Vagina (tissue), 2 donors: Measurements from ENCODE around the gene KLK8.

Source experiments
- CTCF ChIP-seq, 3 experiments: fragments of 450-650 bp in 2 of 3; fragments of 200-600 bp in 1 of 3; sonication (generic) in 1 of 3; IDR thresholded peaks; one replicate each; pipeline ENCODE4 v1.5.1; 2017 to 2019; ENCODE audit warnings: antibody characterized with exemption in 3 of 3, mild to moderate bottlenecking in 2 of 3, moderate library complexity in 2 of 3
- POLR2A ChIP-seq, 2 donors: fragments of 450-650 bp; IDR thresholded peaks; one replicate each; pipeline ENCODE4 v1.6.1; 2017; ENCODE audit warnings: antibody characterized with exemption in 2 of 2, mild to moderate bottlenecking in 2 of 2, moderate library complexity in 2 of 2
- POLR2AphosphoS5 ChIP-seq, 2 donors: sonication (generic); formaldehyde crosslinking; IDR thresholded peaks; one replicate each; pipeline ENCODE4 v1.9.0; 2017; ENCODE audit warnings: antibody characterized with exemption in 2 of 2, mild to moderate bottlenecking in 2 of 2, low read depth in 1 of 2; ENCODE audit not compliant: insufficient read depth in 1 of 2

DNA sequence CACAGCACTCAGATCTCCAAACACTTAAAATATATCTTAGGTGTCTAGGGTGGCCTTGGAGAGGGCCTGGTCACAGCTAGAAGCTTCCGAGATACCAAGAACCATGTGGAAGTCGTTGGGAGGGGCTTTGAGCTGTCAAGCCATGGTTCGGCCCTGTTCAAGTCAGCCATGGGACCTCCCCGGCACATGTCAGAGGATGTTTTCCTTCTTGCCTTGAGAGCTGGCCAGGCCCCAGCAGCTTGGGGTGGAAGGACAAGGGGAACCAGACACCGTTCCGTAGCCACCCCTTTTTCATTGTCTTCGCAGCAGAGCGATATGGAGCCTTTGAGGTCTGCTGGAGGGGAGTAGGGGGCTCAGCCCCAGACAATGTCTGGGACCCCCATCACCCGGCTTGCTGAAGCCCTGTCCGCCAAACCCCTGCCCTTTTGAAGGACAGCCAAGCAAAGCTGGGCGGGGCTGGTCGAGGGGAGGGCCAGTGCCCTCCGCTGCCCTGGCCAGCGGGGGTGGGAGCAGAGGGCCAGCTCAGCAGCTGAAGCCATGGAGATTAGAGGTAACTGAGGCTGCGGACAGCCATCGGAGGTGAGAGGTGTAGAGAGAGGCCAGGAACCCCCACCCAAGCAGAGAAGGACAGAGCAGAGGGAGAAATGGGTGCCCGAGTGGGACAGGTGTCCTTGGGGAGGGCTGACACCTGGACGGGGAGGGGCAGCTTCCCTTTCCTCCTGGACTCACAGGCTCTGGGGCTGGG lies 24.6 kb upstream of the KLK8 start:
- no peak for TF ChIP-seq POLR2AphosphoS5 (IDR thresholded peaks at IDR 0.05; ENCODE audit: insufficient read depth in 1 of 2, low read depth in 1 of 2)
- TF ChIP-seq POLR2A (IDR thresholded peaks at IDR 0.05), result no peak
- no peak for TF ChIP-seq CTCF (IDR thresholded peaks at IDR 0.05)
